HEK293T (cell line): ENCODE data around the gene MYOM3.

ENCODE experiments used
- CTCF ChIA-PET: fragments of 350-600 bp; formaldehyde crosslinking; extraction: SDS; loops from one replicate; lab custom pipeline; 2021; ENCODE audit warnings: antibody characterized with exemption, inconsistent platforms; lab: Yijun Ruan, JAX
- POLR2A ChIA-PET: fragments of 350-600 bp; formaldehyde crosslinking; extraction: SDS; loops from one replicate; lab custom pipeline; 2020; ENCODE audit warnings: antibody characterized with exemption, inconsistent platforms; lab: Yijun Ruan, JAX
- DNase-seq: peaks from one replicate; pipeline ENCODE4 v3.0.0; 2012; ENCODE audit warnings: mixed read lengths; ENCODE audit errors: extremely low spot score
- ARNT ChIP-seq: fragments of 450-650 bp; IDR thresholded peaks from 2 replicates; pipeline ENCODE4 v1.6.1; 2017; ENCODE audit warnings: mild to moderate bottlenecking
- BHLHE40 ChIP-seq: fragments of 450-650 bp; IDR thresholded peaks from 2 replicates; pipeline ENCODE4 v1.6.1; 2016; ENCODE audit warnings: mild to moderate bottlenecking, moderate library complexity, borderline replicate concordance
- CTBP1 ChIP-seq: fragments of 450-650 bp; IDR thresholded peaks from 2 replicates; pipeline ENCODE4 v1.6.1; 2016; ENCODE audit warnings: borderline replicate concordance
- ELF4 ChIP-seq: fragments of 450-650 bp; IDR thresholded peaks from 2 replicates; pipeline ENCODE4 v1.6.1; 2017; ENCODE audit warnings: antibody characterized with exemption
- FOXA1 ChIP-seq: fragments of 450-650 bp; IDR thresholded peaks from 2 replicates; pipeline ENCODE4 v1.6.1; 2016; ENCODE audit warnings: mild to moderate bottlenecking
- FOXK2 ChIP-seq: fragments of 450-650 bp; IDR thresholded peaks from 2 replicates; pipeline ENCODE4 v1.6.1; 2016; ENCODE audit warnings: mild to moderate bottlenecking
- FOXM1 ChIP-seq: fragments of 450-650 bp; IDR thresholded peaks from 2 replicates; pipeline ENCODE4 v1.6.1; 2017; ENCODE audit warnings: mild to moderate bottlenecking, borderline replicate concordance
- HDGF ChIP-seq: fragments of 450-650 bp; IDR thresholded peaks from 2 replicates; pipeline ENCODE4 v1.6.1; 2017; ENCODE audit warnings: antibody characterized with exemption, borderline replicate concordance
- L3MBTL2 ChIP-seq: fragments of 450-650 bp; conservative IDR thresholded peaks from 2 replicates; pipeline ENCODE4 v1.6.1; 2016; ENCODE audit warnings: mild to moderate bottlenecking
- LEF1 ChIP-seq: fragments of 450-650 bp; IDR thresholded peaks from 2 replicates; pipeline ENCODE4 v1.6.1; 2017; ENCODE audit warnings: mild to moderate bottlenecking, borderline replicate concordance
- NFRKB ChIP-seq: fragments of 450-650 bp; IDR thresholded peaks from 2 replicates; pipeline ENCODE4 v1.6.1; 2016; ENCODE audit warnings: mild to moderate bottlenecking, moderate library complexity
- SP1 ChIP-seq: fragments of 450-650 bp; IDR thresholded peaks from 2 replicates; pipeline ENCODE4 v1.6.1; 2017
- SUZ12 ChIP-seq: fragments of 450-650 bp; IDR thresholded peaks from 2 replicates; pipeline ENCODE4 v1.6.1; 2016; ENCODE audit warnings: mild to moderate bottlenecking
- TARDBP ChIP-seq: fragments of 450-650 bp; IDR thresholded peaks from 2 replicates; pipeline ENCODE4 v1.6.1; 2016
- ZNF384 ChIP-seq: fragments of 450-650 bp; IDR thresholded peaks from 2 replicates; pipeline ENCODE4 v1.6.1; 2016
- TF ChIP-seq, protein P1 (sequence below): fragments of 450-650 bp; IDR thresholded peaks from 2 replicates; pipeline ENCODE4 v1.6.1; 2016

MYOM3 gene

DNA sequence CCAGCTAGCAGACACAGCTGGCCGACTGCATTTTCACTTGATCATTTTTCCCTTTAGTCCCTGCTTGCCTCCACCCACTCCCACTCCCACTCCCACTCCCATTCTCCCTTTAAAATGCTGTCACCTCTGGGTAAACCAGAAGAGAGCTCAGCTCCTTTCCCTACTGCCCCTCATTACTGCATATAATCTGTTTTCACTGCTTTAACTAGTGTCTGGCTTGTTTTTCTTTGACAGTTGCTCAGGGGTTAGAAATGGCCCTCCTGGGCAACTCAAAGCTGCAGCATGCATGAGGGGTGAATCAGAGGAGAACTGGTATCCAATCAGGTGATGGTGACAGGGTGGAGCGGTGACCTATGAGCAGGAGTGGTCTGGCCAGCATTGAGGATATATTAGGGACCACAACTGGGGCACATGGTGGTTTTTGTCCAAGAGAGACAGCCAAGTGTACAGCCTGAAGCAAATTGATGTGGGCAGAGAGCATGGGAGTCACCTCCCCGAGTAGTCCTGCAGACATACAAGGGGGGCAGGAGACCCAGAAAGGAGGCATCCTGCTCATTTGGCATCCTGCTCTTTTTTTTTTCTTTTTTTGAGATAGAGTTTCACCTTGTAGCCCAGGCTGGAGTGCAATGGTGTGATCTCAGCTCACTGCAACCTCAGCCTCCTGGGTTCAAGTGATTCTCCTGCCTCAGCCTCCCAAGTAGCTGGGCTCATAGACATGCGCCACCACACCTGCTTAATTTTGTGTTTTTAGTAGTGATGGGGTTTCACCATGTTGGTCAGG is 89.2 kb downstream of the MYOM3 start:
- CTCF ChIA-PET = interaction anchor here (0.6 to 1.0 kb wide), 2 partner anchors 19 to 251 kb away, joined by 3 to 6 read pairs; no protein-coding TSS in a partner anchor
- no peak for DNase-seq
- no peak for TF ChIP-seq ELF4
- TF ChIP-seq NFRKB = no peak
- TF ChIP-seq, protein P1, sequence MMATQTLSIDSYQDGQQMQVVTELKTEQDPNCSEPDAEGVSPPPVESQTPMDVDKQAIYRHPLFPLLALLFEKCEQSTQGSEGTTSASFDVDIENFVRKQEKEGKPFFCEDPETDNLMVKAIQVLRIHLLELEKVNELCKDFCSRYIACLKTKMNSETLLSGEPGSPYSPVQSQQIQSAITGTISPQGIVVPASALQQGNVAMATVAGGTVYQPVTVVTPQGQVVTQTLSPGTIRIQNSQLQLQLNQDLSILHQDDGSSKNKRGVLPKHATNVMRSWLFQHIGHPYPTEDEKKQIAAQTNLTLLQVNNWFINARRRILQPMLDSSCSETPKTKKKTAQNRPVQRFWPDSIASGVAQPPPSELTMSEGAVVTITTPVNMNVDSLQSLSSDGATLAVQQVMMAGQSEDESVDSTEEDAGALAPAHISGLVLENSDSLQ = no peak
- TF ChIP-seq ARNT = no peak
- TF ChIP-seq HDGF = no peak
- TF ChIP-seq ZNF384 = no peak
- TF ChIP-seq LEF1 = no peak
- TF ChIP-seq SUZ12 = no peak
- no peak for TF ChIP-seq FOXA1
- POLR2A ChIA-PET = interaction anchor here (1.3 to 3.5 kb wide), 2 partner anchors 43 to 64 kb away, joined by 4 to 23 read pairs; partner anchors contain the start of genes PNRC2 and SRSF10

DNA sequence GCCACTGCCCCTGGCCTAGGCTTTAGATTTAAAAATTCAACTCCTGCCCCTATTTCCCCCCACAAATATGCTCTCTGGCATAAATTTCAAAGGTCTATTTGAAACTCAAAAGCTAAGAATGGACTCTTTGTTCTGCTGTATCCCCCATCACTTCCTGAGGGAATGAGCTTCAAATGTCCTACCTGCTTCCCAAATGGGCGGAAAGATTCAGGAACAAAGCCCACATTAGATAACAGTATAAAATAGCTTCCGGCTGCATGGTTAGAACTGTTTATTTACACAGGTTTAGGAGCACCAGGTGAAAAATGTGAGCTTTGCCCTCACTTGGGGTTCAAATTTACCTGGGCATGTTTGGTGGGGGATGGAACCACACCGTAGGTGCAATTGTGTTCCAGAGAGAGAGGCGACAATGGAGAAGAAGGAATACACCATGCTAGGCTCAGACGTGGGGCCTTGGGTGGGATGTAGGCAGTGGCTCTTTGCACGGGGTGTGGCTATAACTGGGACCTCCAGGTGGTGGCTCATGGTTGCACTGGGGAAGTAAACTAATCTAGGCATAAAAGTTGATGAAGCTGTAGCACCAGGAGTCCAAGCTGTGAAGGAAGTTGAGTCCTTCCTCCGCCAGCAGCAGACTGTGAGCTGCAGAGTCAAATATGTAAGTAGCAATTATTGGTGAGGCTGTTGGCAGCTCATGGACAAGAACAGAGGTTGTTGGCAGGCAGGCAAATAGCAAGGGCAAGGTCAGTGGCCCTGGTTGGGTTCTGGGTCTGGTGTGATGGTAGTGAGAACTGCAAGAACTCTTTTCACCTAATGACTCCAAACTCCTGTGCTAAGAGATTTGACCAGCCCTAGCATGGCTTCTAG is 90.3 kb downstream of the MYOM3 start:
- TF ChIP-seq, protein P1 = no peak
- no peak for TF ChIP-seq FOXA1
- TF ChIP-seq BHLHE40 = no peak
- no peak for TF ChIP-seq HDGF
- no peak for TF ChIP-seq SP1
- TF ChIP-seq TARDBP = no peak
- TF ChIP-seq ELF4 = no peak
- no peak for TF ChIP-seq L3MBTL2
- TF ChIP-seq NFRKB = no peak
- no peak for TF ChIP-seq LEF1
- no peak for TF ChIP-seq ARNT
- TF ChIP-seq CTBP1 = no peak
- no peak for TF ChIP-seq SUZ12
- no peak for TF ChIP-seq FOXM1
- TF ChIP-seq ZNF384 = no peak
- TF ChIP-seq FOXK2 = no peak
- ChIA-PET CTCF (interaction anchor here (1.0 kb wide), 1 partner anchor 9 kb away, joined by 3 read pairs; no protein-coding TSS in a partner anchor), POLR2A (interaction anchor here (1.2 to 3.5 kb wide), 3 partner anchors 24 to 62 kb away, joined by 3 to 23 read pairs (median 4); partner anchors contain the start of genes PNRC2 and SRSF10)
- no peak for DNase-seq

- DNase-seq = no peak
- POLR2A ChIA-PET = interaction anchor here (3.5 kb wide), 1 partner anchor 40 kb away, joined by 23 read pairs; the partner anchor contains the start of gene SRSF10
- TF ChIP-seq, protein P1 = no peak
- TF ChIP-seq BHLHE40 (no peak), ZNF384 (no peak), FOXM1 (no peak), HDGF (no peak), NFRKB (no peak), FOXA1 (no peak), FOXK2 (no peak), TARDBP (no peak), ARNT (no peak)
- CTCF ChIA-PET = interaction anchor here (1.3 kb wide), 1 partner anchor 7 kb away, joined by 3 read pairs; no protein-coding TSS in a partner anchor
Observed at GRCh38 chr1:24020470-24020869, 91.5 kb downstream of the MYOM3 start.

DNA sequence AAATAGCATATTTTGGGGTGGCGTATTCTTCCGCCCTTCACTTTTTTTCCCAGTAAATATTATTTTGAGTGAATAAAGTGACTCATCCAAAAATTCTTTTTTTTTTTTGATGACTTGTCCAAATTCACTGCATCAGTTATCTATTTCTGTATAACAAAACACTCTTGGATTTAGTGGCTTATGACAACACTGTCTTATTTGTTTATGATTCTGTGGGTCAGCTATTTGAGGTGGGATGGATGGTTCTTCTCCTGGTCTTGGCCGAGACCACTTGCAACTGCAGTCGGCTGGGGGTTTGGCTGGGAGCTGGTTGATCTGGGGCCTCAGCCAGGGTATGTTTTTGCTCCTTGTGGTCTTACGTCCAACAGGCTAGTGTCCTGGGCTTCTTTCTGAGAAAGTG is 91.9 kb downstream of the MYOM3 start:
- CTCF ChIA-PET = interaction anchor here (1.3 kb wide), 1 partner anchor 8 kb away, joined by 3 read pairs; no protein-coding TSS in a partner anchor

More for the DNA sequence above, 91.9 kb downstream of the MYOM3 start:
- no peak for DNase-seq
- POLR2A ChIA-PET = interaction anchor here (1.4 to 3.5 kb wide), 2 partner anchors 8 to 40 kb away, joined by 4 to 23 read pairs; partner anchors contain the start of gene SRSF10
- no peak for TF ChIP-seq HDGF
- TF ChIP-seq FOXA1 = no peak
- TF ChIP-seq FOXM1 = no peak
- TF ChIP-seq BHLHE40 = no peak
- no peak for TF ChIP-seq LEF1
- no peak for TF ChIP-seq SP1
- TF ChIP-seq TARDBP = no peak
- no peak for TF ChIP-seq SUZ12
- TF ChIP-seq L3MBTL2 = no peak
- TF ChIP-seq, protein P1 = no peak
- no peak for TF ChIP-seq CTBP1
- no peak for TF ChIP-seq ELF4
- no peak for TF ChIP-seq ZNF384
- no peak for TF ChIP-seq FOXK2
- no peak for TF ChIP-seq ARNT
- no peak for TF ChIP-seq NFRKB
